Mucosa of stomach (tissue), 1 donor: ENCODE results near the gene B9D1.

Experiments used
- H3K27me3 ChIP-seq: one replicate; pipeline ENCODE4 v1.7.0; 2013; ENCODE audit warnings: mild to moderate bottlenecking, low read length; ENCODE audit not compliant: control insufficient read depth, insufficient read depth
- H3K36me3 ChIP-seq: one replicate; pipeline ENCODE4 v1.7.0; 2013; ENCODE audit warnings: low read length; ENCODE audit not compliant: control insufficient read depth, insufficient read depth
- H3K4me1 ChIP-seq: one replicate; pipeline ENCODE4 v1.7.0; 2013; ENCODE audit warnings: mild to moderate bottlenecking, low read length; ENCODE audit not compliant: control insufficient read depth, insufficient read depth
- H3K4me3 ChIP-seq: one replicate; pipeline ENCODE4 v1.7.0; 2013; ENCODE audit warnings: low read length
- H3K9ac ChIP-seq: one replicate; pipeline ENCODE4 v1.7.0; 2013; ENCODE audit warnings: mild to moderate bottlenecking, low read length, moderate library complexity
- H3K9me3 ChIP-seq: one replicate; pipeline ENCODE4 v1.7.0; 2013; ENCODE audit warnings: mild to moderate bottlenecking, low read length, moderate library complexity; ENCODE audit not compliant: control insufficient read depth
- donor health status: Pancreatic carcinoma.

Gene B9D1

DNA sequence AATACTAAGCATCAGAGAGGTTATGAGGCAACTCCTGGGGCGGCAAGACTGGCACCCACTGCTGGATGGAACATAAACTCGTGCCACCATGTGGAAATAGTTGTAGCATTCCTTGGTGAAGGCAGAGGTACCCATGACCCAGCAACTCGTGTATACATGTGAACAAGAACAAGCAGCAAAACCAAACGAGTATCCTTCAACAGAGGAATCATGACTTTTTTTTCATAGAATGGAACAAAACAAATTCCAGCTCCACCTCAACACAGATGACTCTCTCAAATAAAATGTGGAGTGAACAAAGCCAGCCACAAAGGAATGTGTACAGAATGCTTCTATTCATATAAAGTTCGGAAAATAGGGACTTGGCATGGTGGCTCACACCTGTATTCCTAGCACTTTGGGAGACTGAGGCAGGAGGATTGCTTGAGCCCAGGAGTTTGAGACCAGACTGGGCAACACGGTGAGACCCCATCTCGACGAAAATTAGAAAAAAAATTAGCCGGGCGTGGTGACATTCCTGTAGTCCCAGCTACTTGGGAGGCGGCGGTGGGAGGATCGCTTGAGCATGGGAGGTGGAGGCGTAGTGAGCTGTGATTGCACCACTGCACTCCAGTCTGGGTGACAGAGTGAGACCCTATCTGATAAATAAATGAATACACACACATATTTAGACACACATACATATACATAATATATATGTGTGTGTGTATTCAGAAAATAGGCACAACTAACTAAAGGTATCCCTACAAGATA lies 35.3 kb downstream of the B9D1 start:
- Histone ChIP-seq H3K4me3 (no peak overlapping the region), H3K27me3 (no peaks in the 10 kb centered on the region), H3K9me3 (peaks cover 5% of the 10 kb centered on the region), H3K4me1 (no peaks in the 10 kb centered on the region), H3K9ac (no peak overlapping the region), H3K36me3 (peaks cover 4% of the 10 kb centered on the region)

DNA sequence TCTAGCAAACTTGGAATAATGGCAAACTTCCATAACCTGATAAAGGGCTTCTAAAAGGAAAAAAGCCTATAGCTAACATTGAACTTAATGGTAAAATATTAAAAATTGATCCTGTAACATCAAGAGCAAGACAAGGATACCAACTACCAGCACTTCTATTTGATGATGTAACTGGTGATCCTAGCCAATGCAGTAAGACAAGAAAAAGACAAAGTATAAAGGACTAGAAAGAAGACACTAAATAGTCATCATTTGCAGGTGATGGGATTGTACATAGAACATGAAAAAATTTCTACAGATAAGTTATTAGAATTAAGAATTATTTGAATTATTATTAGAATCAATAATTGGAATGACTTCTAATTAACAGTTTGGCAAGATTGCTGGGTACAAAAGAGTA lies 37.0 kb downstream of the B9D1 start:
- peaks cover 4% of the 10 kb centered on the region for H3K36me3 ChIP-seq
- H3K4me1 ChIP-seq, result no peaks in the 10 kb centered on the region
- peaks cover 5% of the 10 kb centered on the region for H3K9me3 ChIP-seq
- H3K4me3 ChIP-seq, result no peak overlapping the region
- no peaks in the 10 kb centered on the region for H3K27me3 ChIP-seq
- no peak overlapping the region for H3K9ac ChIP-seq

DNA sequence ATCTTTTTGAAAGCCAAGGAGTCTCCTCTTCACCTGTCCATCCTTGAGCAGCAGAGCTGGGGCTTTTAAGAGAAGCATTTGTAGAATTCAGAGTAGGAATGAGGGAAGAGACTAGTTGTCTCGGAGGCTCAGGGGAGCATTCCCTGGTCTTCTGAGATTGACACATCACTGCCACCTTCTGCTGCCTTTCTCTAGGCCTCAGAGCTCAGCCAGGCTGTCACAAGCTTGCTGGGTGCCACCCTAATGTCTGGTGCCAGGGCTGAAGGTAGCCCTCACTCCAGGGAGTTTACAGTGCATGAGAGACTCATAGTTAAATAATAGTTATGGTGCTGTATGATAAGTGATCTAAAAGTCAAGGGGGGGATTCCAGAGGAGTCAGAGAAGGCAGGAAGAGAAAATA lies 39.7 kb downstream of the B9D1 start:
- H3K4me3 ChIP-seq, result no peak overlapping the region
- peaks cover 5% of the 10 kb centered on the region for H3K9me3 ChIP-seq
- H3K9ac ChIP-seq, result no peak overlapping the region
- no peaks in the 10 kb centered on the region for H3K27me3 ChIP-seq
- H3K36me3 ChIP-seq, result no peaks in the 10 kb centered on the region
- no peaks in the 10 kb centered on the region for H3K4me1 ChIP-seq

- Histone ChIP-seq H3K27me3 (no peaks in the 10 kb centered on the region), H3K4me1 (no peaks in the 10 kb centered on the region), H3K9me3 (peaks cover 5% of the 10 kb centered on the region), H3K4me3 (no peak overlapping the region), H3K9ac (no peak overlapping the region), H3K36me3 (no peaks in the 10 kb centered on the region)
These were observed 40.4 kb downstream of the B9D1 start for GRCh38 chr17:19322129-19322505.

DNA sequence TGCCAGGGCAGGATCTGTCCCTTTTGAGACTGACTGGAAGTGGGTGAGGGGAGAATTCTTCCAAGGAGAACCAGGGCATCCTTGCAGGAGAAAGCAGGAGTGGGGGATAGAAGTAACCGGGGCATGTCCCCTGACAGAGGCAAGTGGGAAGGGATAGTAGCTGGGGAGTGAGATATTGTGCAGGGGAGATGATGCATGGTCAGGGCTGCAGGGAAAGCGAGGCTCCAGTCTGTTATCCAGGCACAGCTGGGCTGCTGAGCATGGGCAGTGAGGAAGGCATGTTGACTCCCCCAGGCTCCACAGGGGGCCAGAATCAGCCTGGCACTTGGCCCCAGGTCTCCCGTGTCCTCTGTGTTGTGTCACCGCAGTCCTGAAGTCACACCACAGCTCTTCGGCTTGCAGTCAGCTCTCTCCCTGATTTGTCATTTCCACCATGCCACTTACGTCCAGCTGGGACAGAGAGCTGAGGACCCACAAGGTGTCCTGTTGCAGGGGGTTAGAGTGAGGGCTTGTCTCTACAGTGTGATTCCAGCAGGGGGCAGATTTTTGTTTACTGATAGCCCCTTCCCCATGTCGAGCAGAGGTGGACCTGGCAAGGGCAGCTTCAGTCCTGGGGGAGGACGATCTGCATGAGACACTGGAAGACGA lies 40.9 kb downstream of the B9D1 start:
- Histone ChIP-seq H3K36me3 (no peaks in the 10 kb centered on the region), H3K27me3 (no peaks in the 10 kb centered on the region), H3K9me3 (peaks cover 5% of the 10 kb centered on the region), H3K4me1 (no peaks in the 10 kb centered on the region), H3K9ac (no peak overlapping the region), H3K4me3 (no peak overlapping the region)

DNA sequence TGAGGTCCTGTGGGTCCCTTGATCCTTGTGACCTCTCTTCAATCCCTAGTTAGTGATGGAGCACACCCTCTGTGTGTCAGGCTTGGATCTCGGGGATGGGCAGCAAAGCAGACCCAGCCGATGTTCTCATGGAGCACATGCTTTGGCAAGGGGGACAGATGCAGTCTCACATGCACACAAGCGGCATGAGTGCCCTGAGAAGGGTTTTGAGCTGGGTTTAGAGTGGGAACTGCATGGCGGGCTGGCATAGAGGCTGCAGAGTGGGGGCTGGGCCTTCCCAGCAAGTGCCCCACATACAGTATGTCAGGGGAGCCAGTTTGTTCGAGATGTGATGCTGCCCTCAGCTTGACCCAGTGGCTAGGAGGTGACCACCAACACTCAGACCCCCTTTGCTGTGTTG lies 41.6 kb downstream of the B9D1 start:
- H3K4me1 ChIP-seq, result no peaks in the 10 kb centered on the region
- no peaks in the 10 kb centered on the region for H3K36me3 ChIP-seq
- no peak overlapping the region for H3K9ac ChIP-seq
- no peak overlapping the region for H3K4me3 ChIP-seq
- peaks cover 5% of the 10 kb centered on the region for H3K9me3 ChIP-seq
- H3K27me3 ChIP-seq, result no peaks in the 10 kb centered on the region

DNA sequence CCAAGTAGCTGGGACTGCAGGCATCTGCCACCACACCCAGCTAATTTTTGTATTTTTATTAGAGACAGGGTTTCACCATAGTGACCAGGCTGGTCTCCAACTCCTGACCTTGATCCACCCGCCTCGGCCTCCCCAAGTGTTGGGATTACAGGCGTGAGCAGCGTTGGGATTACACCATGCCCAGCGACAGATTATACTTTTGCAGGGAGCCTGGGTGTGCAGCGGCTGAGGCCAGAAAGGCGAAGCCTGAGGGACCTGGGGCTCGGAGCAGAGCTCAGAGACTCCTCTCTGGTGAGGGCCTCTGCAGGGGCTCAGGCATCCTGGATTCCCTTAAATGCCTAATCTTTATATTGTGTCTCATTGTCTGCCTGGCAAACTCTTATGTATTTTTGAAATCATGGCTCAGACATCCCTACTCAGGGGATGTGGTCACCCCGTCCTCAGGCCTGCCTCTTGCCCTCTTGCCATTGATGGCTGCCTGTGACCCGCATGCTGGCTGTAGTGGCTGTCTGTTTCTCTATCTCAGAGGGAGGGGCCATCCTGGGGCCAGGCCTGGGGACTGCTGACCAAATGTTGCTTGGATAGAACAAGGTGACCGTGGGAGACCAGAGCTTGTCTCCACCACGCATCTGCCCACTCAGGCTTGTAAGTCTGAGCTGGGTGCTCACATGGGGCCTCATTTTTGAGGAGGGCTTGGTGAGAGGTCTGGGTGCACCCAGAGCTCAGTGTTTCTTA lies 42.6 kb downstream of the B9D1 start:
- H3K4me3 ChIP-seq, result no peak overlapping the region
- peaks cover under 1% of the 10 kb centered on the region for H3K9me3 ChIP-seq
- no peaks in the 10 kb centered on the region for H3K4me1 ChIP-seq
- no peaks in the 10 kb centered on the region for H3K27me3 ChIP-seq
- no peaks in the 10 kb centered on the region for H3K36me3 ChIP-seq
- H3K9ac ChIP-seq, result no peak overlapping the region

GRCh38 chr17:19318611-19319010 lies 43.9 kb downstream of the B9D1 start:
- Histone ChIP-seq H3K9ac (no peak overlapping the region), H3K4me3 (no peak overlapping the region), H3K4me1 (no peaks in the 10 kb centered on the region), H3K27me3 (no peaks in the 10 kb centered on the region), H3K9me3 (no peaks in the 10 kb centered on the region), H3K36me3 (no peaks in the 10 kb centered on the region)

DNA sequence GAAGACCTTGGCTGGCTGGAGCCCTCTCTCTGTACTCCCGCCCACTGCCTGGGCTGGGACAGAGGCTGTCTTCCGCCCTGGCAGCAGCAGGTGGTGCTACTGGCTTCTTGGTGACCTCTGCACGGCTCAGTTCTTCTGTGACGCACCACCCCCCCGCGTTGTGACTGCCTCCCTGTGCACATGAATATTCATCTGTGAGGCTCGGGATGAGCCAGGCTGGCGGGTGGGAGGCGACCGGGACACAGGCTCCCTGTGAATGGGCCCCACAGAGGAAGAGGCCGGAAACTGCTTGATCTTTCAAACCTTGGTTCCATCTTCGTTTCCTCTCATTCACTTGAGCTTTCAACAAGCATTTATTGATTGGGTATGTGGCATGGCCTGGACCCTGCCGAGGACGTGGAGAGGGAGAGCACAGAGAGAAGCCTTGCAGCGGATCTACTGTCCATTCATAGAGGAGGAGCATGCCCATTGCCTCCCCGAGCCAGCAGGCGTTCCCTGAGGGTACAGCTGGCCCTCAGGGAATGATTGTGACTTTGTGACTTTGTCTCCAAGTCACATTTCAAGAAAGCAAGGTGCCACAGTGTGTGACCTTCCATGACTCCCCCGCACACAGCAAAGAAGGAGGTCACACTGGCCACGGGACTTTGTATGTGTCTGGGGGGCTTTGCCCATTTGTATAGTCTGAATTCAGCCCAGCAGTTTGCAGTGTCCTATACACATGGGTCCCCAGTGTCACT lies 45.0 kb downstream of the B9D1 start:
- Histone ChIP-seq H3K4me3 (no peak overlapping the region), H3K36me3 (no peaks in the 10 kb centered on the region), H3K9ac (no peak overlapping the region), H3K9me3 (no peaks in the 10 kb centered on the region), H3K4me1 (no peaks in the 10 kb centered on the region), H3K27me3 (no peaks in the 10 kb centered on the region)

DNA sequence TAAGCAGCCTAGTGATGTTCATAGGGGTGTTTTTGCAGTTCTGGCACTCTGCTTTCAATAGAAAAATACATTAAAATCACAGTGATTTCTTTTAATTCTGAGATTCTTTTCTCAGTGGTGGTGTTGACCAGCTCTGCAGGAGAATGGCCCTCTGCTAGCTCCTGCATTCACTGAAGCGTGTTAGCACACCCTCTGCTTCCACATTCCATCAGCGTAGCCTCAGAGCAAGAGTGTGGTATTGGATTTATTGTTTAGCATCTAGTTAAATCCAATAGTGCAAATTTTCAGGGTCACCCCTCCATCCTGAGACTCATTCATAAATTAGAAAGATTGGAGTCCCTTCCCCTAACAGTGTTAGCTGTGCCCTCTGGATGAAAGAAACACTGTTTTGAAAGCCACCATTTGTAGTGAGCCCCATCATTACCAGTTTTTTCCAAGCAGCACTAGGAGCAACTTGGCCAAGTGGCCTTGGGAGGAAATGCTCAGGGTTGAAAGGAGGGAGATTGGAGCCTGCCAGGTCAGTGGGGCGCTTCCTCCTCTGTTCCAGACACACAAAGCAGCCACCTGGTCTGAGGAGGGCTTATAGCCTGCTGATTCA lies 45.7 kb downstream of the B9D1 start:
- no peak overlapping the region for H3K9ac ChIP-seq
- no peak overlapping the region for H3K4me3 ChIP-seq
- no peaks in the 10 kb centered on the region for H3K27me3 ChIP-seq
- no peaks in the 10 kb centered on the region for H3K4me1 ChIP-seq
- no peaks in the 10 kb centered on the region for H3K9me3 ChIP-seq
- H3K36me3 ChIP-seq, result no peaks in the 10 kb centered on the region

- H3K9me3 ChIP-seq, result no peaks in the 10 kb centered on the region
- H3K4me1 ChIP-seq, result no peaks in the 10 kb centered on the region
- H3K27me3 ChIP-seq, result no peaks in the 10 kb centered on the region
- H3K4me3 ChIP-seq, result no peak overlapping the region
- no peak overlapping the region for H3K9ac ChIP-seq
- no peaks in the 10 kb centered on the region for H3K36me3 ChIP-seq
These were observed 47.4 kb downstream of the B9D1 start for GRCh38 chr17:19315104-19315503.
